HuH-7.5 (cell line): ENCODE measurements around the gene PSMD11.

Experiments used
- DNase-seq: peaks from one replicate; pipeline ENCODE4 v3.0.0; 2011; ENCODE audit warnings: low spot score

Gene PSMD11

DNA sequence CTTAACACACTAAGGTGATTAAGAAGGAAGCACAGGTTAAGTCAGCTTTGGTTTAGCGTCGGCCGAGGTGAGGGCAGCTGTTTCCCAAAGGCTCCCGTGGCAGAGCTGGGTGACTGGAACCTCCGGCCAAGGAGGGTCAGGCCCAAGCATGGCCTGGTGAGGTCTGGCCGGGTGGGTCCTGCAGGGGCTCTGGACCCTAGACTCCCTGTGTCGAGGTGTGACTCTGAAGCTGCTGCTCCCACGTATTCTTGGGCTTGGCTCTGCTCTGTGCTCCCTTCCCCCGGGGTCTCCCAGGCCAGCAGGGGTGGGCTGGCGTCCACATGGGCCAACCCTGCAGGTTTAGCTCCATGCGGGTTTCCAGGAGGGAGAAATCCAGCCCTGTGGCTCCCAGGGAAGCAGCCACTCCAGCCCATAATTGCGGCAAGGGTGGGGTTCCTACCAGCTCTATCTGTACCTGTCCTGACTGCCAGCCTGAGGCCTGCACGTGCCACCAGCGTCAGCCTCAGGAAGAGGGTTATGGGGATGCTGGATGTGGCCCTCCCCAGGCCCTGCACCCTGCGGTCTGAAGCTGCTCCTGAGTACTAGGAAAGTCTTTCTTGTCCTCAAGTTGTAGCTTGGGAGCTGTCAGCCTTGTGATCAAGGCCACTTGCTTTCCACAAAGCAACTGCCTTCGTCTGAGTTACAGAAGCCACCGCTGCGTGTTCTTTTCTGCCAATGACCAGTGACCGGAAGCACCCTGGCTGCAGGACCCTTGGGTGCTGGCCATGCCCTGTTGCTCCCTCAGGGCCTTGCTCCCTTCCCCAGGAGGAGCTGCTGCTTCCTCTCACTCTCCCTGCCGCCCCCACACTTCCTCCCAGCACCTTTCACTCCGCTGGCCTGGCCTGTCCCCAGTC is 47.3 kb downstream of the PSMD11 start:
- DNase-seq: no peak

DNA sequence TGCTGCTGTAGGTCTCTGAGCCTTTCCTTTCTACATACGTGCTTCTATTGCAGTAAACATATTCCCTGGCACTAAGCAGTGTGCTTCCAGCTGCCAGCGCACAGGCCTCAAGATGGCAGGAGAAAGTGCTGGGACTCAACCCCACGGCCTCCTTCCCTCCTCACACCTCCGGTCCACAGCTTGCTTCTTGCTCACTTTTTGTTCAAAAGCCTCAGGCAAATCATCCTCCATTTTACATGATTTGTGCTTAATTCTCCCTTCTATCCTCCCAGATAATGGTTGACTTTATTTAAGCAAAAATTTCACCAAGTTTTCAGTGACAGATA is 47.9 kb downstream of the PSMD11 start:
- DNase-seq: no peak

DNA sequence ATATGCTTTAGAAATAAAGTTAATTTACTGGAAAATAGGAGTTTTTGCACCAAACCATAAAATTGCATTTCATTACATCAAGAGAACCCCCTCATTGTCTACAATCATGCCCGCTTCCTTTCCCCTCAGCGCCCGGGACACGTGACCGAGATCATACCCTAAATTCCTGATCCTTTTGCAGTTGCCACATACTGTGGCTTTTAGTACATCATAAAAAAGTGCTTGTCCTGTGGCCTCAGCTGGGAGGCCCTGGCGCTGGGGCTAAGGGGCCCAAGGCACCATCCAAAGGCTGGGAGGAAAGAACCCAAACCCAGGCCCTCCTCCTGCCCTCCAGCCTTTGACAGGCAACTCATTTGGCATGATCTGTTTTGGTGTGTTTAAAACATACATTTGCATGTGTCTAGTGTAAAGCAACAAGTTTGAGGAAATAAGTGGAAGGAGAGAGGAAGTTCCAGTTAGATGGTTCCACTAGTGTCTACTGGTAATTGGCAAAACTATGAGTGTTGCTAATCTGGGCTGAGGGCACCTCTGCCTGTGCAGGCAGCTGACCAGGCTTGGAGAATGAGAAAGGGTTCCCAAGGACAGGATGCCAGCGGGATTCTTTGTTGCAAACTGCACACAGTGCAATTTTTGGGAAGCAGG is 48.5 kb downstream of the PSMD11 start:
- no peak for DNase-seq

DNA sequence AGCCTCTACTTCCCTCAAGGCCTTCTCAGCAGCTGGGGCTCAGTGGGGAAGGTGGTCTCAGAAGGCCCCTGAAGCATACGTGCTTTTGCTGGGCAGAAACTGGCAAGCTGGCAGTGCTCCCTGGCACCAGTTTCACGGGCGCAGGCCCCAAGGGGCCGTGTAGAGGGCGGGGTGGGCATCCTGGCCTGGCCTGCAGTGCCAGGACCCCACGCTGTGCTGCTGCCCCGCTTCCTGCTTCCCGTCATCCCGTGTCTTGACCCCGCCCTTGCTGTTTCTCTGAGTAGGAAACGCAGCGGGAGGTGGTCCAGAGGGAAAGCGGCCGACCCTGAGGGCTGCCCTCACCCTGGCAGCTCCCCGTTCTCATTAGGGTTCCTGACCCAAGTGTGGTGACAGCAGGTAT is 49.3 kb downstream of the PSMD11 start:
- no peak for DNase-seq

DNA sequence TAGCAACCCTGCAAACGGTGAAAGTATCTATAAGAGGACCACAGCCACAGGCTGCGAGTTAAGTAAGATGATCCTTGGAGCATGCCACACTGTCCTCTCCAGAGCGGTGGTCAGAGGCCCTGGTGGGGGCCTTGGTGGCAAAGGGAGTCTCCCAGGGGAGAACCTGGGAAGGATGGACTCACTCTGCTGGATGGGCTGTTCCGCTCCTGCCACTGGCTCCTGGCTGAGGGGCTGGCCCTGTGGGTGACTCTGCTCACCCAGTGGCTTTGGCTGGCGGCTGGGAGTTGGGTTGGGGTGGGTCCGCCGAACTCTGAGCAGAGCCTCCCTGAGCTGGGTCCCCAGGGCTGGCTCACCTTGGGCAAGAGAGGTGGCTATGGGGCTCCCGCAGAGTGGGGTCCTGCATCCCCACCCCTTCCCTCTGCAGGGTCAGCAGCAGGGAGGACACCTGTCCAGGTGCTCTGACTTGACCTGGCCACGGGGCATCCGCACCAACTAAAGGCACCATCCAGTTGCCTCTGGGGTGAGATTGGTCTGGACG is 49.7 kb downstream of the PSMD11 start:
- DNase-seq: no peak

DNA sequence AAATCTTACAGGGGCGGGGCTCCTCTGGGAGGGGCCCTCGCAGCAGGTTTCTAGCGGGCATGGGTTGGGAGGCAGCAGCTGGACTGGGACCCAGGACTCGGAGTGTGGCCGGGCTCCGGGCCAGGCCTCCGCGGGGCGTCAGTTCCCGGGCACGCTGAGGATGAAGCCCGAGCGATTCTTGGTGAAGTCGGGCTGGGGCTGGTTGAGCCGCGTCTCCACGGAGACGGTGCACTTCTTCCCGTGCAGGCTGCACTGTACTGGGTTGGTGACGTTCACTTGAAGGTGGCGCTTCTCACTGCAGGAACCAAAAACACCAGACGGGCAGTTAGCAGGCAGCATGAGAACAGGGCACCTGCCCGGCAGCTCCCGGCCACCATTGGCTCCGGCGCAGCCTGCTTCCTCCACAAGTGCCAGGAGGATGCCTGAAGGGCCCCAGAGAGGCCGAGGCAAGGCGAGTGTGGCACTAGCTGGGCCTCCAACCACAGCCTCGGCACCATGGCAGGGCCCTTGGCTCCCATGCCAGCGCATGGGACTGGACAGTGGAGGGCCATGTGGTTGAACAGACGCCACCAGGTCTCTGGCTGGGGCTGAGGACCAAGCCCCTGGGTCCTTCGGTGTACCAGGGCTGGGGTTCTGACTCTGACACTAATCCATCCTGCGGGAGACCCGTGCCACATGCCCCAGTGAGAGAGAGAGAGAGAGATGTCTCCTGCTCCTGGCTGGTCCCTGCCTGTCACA is 50.5 kb downstream of the PSMD11 start:
- DNase-seq: no peak

DNA sequence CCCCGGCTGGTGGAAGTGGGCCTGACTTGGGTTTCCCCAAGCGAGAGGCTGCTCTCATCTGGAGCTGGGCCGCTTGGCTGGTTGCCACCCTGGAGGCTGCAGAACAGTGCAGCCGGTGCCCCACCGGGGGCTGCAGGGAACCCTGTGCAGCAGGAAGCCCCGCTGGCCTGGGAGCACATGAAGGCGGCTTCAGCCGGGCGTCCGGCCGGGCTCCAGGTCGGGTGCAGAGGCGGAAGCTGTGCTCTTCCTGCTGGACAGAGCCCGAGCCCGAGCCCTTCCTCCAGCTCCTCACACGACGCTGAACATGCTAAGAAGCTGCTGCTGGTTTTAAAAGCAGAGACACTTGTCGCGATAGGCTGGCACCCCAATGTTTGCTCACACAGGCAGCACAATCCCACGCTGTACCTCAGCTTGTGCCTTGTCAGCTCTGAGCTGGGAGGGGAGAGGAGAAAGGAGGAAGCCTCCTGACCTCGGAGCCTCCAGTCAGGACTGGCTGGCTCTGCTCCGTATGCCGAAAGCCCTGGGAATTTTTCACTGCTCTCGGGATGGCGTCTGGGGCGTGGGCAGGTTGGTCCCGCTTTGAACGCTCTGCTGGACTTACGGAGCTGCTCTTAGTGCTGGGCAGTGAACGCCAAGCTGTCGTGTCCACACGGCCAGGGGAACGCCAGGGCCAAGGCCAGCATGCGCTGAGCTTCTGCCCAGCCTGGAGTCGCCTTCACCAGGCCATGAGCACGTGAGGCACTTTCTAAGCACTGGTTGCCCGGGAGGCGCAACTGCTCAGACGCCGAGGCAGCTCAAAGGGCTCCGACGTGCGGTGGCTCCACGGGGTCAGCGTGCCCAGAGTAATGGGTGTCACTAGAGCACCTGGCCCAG is 51.3 kb downstream of the PSMD11 start:
- no peak for DNase-seq

DNA sequence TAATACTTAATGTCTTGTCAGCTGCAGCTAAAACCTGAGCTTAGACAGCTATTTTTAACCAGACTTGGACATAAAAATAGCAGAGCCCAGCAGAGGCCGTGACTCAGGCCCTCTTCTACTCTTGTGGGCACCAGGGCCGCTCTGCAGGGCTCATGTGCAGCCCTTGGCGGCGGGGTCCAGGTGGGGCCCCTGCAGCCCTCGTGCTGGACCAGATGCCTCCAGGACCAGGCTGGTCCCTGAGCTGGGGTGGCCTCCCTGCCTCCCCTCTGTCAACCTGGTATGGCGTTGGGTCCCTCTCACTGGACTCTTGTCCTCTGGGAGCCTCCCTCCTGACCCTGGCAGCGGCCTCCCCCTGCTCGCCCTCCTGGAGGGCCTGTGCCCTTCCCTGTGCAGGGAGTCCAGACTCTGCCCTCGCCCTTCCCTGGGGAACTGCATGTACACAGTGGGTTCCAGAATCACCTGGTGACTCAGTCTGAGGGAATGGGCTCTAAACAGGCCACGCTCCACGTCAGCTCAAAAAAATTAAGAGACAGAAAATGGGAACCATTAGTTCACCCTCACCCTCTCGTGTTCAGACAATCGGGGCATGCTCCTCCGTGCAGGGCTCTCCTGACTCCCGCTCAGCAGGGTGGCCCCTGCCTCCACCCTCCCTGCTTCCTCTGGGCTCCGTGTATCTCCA is 52.2 kb downstream of the PSMD11 start:
- no peak for DNase-seq

DNA sequence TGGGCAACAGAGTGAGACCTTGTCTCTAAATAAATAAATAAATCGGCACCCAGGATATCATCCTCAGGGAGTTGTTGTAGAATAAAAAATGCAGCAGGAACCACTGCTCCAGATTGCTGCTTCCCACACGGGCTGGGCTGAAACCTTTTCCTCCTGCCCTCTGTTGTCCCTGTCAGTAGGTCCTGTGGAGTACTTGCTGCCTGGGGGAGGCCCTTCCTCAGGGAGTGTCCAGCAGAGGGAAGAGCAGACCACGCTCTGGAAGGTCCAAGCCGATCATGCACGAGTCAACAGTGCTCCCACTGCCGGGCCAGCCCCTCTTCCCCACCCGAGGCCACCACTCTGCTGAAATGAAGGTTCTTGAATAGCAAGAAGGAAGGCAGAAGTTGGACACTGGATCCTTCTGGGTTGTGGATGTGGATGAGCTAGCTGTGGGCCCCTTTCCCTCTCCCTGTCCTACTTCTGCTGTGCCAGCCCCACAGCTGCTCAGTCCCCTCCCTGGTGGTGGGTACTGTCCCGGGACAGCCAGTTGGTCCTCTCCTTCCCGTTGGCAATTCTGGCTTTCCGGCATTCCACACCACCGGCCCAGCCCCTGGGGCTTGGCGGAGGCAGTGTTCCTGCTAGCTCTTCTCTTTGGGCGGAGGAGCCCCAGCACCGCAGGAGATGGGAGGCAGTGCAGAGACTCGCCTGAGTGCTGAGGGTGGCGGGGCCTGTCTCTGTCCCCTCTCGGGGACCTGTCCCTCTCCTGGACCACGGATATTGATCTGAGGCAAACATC is 53.3 kb downstream of the PSMD11 start:
- DNase-seq: no peak

DNA sequence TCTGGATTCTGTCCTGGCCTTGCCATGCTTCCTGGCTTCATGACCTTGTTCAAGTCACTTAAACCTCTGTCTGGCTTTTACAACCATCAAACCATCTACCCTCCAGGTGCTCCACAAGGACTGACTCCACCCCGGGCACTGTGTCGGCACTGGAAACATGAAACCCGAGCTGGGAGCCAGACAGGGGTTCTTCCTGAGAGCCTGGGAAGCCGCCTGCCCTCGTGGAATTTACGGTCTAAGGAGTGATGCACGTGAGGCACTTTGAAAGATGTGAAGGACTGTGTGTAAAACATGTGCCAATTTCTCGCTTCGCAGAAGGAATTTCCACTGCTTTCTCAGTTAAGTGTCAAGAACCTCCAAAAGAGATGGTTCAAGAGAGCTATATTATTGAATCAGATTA is 54.1 kb downstream of the PSMD11 start:
- no peak for DNase-seq

DNA sequence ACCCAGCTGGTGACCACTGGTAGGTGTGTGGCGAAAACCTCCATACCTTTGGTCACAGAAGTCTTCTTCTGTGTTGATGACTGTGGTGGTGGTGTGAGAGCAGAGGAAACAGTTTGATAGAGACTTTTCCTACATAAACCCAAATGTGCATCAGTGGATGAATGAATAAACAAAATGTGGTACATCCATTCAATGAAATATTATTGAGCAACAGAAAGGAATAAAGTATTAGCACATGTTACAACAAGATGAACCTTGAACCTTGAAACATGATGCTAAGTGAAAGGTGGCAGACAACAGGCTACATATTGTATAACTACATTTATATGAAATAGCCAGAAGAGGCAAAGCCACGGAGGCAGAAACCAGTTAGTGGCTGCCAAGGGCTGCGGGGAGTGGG is 57.7 kb downstream of the PSMD11 start:
- no peak for DNase-seq

DNA sequence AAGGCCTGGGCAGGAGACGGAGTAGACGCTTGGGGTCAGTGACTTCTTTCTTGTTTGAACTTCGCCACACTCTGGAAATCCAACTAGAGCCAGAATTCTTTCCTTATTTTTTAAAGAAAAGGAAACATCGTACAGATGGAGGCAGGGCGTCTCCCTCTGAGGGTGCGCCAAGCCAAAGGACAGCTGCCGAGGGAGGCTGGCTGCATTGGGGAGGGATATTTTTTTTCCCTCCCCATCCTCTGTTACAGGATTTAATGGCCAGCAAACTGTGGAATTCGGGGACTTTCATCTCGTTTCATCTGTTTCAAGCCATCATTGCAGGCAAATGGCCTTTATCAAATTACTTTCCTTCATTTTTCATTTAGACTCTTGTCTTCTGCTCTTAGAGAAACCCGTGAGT is 58.4 kb downstream of the PSMD11 start:
- no peak for DNase-seq

DNA sequence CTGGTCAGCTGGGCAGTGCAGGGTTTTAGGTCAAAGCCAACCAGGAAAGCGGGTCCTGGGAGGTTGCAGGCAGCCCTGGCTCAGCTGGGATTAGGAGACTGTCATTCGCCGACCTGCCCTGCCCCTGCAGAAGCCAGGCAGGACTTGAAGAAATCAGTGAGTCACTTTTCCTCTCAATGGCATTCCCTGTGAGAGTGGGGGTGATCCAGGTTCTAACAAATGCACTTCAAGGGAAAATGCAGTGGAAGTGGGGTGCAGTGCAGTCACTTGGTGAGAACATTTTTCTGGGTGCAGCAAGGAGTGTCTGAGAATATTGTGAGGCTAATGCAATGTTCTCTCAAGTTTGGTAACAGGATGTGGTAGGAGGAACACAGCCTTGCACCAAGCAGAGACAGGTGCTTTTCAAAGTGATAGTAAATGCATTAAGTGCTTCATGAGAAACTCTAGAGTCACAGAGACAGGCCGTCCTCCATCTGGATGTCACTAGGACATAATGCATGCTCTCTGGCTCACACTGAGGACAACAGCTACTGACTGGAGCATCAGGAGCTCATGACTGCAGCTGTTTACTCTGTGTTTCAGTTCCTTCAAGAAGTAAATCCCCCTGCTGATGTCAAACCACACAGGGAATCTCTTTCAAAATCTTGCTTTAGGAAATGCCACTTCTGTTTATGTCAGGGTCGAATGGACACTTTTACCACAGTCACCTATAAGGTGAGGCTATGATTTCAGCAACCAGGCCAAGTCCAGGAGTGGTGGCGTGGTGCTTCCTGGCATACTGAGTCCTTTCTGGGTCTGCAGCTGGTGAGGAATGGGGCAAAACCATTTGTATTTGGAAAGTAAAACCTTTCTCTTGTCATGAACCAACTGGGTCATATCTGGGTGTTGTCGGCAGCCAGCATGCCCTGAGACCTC is 59.2 kb downstream of the PSMD11 start:
- DNase-seq: no peak

DNA sequence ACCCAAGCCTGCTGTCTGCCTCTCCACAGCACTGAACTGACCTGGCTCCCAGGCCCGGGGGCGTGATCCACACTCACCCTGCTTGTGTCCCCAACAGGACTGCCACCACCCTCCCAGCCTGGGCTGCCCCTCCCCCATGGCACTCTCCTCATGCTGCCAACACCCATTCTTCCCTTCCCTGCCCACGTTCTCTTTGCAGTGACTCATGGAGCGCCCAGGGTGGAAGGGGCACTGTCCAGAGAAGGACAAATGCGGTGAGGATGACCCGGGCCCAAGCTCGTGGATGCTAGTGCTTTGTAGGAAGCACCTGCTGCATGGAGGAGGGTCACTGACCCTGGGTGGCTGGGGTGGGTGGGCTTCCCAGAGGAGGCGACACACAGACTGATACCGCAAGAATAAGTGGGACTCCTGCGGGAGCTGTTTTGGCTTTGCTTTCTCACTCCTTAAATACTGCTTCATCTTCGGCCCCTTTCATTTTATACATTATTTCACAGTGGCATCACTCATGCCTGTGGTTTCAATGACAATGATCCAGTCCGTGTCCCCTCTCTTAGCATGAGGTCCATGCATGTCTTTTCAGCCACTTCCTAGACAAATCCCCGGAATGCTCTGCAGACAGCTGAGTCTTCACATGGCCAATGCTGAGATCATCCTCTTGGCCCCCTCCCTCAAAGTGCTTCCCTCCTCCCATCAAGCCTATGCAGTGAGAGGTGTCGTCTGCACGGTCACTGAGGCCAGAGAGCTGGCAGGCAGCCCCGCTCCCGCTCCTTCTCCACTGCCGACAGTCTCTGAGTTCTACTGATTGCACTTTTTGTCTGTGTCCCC is 60.1 kb downstream of the PSMD11 start:
- DNase-seq: no peak

DNA sequence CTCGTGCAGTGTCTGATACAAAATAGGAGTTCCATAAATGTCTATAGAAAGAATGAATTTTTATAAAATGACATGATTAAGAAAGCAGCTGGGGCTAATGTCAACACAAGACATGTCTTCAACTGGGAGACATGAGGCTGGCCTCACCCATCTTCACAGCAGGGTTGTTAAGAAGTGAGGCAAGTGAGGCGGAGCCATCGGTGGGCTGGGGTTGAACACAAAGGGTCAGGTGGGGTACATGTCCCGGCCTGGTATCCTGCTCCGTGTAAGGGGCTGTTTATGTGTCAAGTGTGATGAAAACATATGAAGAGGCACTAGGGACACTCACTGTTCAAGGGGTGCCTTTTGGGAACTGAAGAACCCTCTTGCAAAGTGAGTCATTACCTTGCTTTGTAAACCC is 64.6 kb downstream of the PSMD11 start:
- DNase-seq: no peak

DNA sequence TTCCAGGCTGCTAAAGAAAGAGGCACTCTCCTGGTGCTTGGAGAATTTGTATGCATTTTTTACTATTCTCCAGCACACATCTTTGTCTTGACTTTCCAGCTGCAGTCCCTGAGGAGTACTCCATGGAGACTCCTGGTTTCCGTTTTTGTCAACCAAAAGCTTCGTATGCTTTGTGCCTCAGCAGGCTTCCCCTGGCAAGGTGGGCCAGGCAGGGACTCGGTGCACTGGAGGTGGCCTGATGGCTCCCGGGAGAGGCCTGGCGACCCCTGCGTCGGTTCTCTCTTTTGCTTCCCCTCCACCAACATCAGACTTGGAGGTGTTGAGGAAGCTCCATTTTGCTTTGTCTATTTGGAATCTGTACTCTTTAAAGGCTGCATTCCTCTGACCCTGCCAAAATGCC is 66.2 kb downstream of the PSMD11 start:
- no peak for DNase-seq

DNA sequence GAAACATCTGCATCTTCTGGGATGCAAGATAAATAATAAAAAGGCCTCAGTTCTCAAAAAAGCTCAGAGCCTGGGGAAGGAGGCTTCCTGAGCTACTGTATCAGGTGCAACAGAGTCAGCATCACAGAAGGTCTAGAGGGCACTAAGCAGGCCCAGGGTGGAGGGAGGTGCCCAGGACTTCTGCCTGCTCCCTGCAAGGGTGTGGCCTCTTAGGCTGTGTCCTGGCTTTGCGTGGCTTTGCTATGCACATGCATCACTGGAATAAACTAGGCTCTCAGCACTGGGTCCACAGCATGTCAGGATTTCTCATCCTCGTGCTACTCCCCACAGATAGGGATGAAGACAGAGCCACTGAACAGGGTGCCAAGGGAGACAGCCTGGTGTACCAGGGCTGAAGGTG is 68.0 kb downstream of the PSMD11 start:
- DNase-seq: no peak

DNA sequence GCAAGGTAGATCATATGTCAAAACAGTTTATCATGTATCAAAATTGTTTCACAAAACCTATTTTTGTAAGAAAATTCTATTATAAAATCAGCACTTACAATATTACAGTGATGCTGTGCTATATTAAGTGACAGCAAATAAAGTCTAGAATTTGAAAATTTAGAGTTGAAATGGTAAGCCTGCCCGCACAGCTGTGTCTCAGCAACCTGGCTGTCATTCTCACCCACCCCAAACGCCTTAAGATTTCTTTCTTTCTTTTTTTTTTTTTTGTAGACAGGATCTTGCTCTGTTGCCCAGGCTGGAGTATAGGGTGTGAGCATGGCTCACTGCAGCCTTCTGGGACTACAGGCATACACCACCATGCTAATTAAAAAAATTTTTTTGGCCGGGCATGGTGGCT is 69.3 kb downstream of the PSMD11 start:
- no peak for DNase-seq

DNA sequence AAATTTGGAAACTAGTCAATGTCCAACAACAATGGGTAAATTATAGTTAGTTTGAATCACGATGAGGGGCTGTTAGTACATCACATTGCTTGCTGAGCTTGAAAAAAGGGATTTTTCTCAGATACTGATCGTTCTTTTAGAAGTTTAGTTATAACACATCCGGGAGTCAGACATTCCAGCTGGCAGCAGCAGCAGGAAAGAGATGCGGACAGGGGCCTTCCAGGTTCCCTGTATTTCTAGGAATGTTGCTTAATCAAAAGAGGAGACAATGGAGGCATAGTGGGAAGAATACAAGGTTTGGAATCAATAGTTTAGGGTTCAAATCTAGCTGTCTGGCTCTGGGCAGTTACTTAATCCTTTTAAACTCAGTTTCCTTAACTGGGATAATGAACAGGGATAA is 70.3 kb downstream of the PSMD11 start:
- no peak for DNase-seq
